Activated CD8-positive, alpha-beta memory T cell treated with anti-CD3 and anti-CD28 coated beads, Interleukin-2, amount 50 U/mL, for 1 hour (primary cell): ENCODE results near the gene OPTC.
"Not testable (repeated sequence)": the region's sequence is repeated elsewhere in the genome, so short reads cannot be mapped to it uniquely, and the experiment has no call there.

ENCODE experiments used
- DNase-seq: peaks from one replicate; pipeline ENCODE4 v3.0.0-alpha.2; 2020; ENCODE audit errors: extremely low read depth

OPTC gene

GRCh38 chr1:203465146-203465798, 28.7 kb upstream of the OPTC start:
- no peak for DNase-seq

- DNase-seq, result no peak
Measured at GRCh38 chr1:203465948-203466347, 28.0 kb upstream of the OPTC start.

GRCh38 chr1:203466906-203467549, 26.9 kb upstream of the OPTC start:
- DNase-seq, result not testable (repeated sequence)

- DNase-seq, result no peak
Measured at GRCh38 chr1:203467550-203467921, 26.4 kb upstream of the OPTC start.

DNA sequence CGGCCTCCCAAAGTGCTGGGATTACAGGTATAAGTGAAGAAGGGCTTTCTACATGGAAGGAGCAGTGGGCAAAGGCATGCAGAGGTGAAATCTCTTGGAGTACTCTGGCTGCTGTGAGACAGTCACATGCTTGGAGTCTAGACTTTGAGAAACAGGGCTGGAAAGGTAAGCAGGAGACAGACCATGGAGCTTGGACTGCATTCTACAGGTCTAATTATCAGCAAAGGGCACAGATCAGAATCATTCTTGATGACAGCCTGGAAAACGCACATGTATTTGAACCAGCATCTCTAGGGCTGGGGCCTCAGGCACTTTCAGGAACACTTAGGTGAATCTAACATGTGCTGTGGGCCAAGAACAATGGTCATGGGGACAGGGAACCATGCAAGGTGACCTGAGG, 25.6 kb upstream of the OPTC start:
- no peak for DNase-seq

DNA sequence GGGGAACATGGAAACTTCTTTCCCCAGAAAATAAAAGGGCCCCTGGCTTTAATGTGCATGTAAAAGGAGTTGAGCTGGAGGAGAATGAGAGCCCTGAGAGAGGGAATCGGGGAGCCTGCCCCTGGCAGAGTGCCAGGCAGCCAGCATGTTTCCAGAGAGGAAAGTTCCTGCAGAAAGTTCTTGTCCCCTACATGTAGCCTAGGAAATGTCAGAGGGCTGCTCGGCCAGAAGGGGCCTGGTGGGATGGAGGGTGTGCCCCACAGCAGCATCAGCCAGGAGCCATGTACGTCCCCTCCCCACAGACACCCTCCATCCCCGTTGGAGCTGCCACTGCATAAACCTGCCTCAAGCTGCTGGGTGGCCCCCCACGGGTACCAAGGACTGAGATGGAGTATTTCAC, 23.7 kb upstream of the OPTC start:
- no peak for DNase-seq

DNA sequence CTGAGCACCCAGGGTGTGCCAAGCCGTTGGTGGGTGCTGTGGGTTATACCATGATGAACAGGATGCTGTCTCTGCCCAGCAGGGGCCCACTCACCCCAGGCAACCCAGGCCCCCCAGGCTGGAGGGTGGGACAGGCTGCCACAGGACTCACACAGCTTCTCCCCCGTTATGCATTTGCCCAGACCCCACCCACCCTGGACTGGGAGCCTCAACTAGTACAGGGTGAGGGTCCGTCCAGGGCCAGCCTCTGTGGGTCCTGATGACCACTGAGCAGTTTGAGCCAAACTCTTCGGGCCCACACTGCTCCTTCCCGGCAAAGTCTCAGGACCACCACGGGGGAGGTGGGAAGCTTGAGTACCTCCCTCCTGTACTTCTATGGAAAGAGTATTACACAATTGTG, 22.1 kb upstream of the OPTC start:
- no peak for DNase-seq

- DNase-seq, result no peak
Measured at GRCh38 chr1:203473281-203473680, 20.7 kb upstream of the OPTC start.

GRCh38 chr1:203473781-203474305, 20.1 kb upstream of the OPTC start:
- no peak for DNase-seq

DNA sequence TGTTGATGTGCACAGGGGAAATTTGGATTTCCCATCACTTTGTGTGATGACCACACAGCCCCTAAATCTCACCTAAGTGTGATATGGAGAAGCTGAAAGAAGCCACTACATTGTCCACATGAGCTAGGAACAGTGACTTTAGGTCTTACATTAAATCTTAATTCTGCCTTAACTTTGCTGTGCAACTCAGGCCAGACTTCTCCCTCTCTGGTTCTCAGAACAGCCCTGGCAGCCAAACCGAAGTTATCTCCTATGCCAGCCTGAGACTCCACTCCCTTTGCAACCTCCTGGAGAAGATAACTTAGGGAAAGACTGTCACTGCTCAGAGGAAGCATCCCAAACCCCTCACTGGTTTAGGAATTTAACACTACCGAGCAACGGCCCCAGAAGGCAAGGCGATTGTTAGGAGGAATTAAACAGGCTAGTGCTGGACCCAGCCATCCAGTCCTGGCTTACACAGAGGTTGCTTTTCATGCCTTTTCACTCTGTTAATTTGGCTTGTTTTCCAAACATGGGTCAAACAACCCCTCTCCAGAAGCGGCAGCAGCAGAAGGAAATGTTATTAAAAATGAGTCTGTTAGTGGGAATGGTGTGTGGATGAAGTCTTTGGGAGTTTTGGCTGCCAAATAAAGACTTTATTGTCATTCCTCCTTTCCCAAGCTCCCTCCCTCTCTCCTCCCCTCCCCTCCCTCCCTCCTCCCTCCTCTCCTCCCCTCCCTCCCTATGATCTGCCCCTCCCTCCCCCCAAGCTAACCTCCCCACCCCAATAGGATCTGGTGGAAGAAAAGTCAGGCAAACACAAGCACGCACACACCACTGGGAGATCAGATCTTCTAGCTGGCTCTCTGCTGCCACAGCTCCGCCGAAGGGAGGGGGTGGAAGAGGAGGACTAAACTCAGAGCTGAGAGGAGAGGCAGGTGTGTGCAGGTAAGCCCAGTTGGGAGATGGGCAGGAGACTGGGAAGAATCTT, 18.7 kb upstream of the OPTC start, which contains the start of gene PRELP:
PRELP (plus strand) TSS at position 795 of the 970 bp plus-strand sequence. CDS start 7,379 bp downstream, outside the sequence.
- no peak for DNase-seq

DNA sequence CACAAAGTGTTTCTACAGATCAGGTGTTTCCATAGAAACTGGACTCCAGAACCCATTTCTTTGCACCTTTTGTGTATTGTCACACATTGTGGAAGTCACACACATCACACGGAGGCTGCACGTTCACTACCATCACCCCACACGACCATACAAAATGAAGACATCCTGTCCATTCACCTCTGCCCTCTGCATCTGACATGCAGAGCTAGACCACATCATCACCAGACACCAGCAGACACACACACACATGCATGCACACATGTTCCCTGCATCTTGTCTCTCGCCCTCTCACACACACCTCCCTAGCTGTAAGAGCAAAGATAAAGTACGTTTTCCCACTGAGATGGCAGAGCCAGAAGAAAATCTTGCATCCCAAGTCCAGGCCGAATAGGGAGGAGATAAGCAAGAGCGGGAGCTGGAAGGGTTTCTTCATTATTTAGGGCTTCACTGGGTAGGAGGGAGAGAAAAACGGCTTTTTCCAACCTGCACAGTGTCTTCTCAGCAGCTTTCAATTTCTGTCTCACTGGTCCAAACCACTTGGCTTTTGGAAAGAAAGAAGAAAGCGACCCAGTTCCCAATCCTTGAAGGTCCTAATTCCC, 17.6 kb upstream of the OPTC start:
- no peak for DNase-seq

- DNase-seq, result no peak
Measured at GRCh38 chr1:203477748-203478147, 16.2 kb upstream of the OPTC start.

GRCh38 chr1:203478231-203478630, 15.7 kb upstream of the OPTC start:
- no peak for DNase-seq

DNA sequence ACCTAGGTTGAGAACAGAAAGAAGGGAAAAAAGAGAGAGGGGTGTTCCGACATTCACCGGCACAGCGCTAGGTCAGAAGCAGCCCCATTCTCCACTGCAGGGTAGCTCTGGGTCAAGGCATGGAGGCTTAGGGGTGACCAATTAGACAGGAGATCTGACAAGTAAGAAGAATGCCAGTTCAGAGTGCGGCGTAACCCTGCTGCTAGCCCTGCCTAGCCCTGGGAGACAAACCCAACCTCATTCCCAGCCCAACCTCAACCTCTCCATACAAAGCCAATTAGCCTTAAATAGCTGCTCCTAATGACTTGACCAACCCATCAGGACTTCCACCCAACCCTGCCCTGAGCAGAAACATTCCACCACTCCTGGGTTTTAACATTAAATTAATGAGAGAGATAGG, 15.0 kb upstream of the OPTC start:
- no peak for DNase-seq

DNA sequence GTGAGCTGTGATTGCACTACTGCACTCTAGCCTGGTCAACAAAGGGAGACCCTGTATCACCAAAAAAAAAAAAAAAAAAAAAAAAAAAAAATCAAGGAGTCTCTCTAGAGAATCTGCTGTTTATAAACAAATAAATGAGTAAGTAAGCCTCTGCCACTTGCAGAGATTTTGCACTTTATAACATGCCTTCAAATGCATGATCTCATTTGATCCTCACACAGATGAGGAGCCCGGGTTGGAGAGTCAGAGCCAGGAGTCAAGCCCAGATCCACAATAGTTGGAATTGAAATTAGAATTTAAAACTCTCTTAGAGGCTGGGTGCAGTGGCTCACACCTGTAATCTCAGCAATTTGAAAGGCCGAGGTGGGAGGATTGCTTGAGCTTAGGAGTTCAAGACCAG, 14.3 kb upstream of the OPTC start:
- no peak for DNase-seq

DNA sequence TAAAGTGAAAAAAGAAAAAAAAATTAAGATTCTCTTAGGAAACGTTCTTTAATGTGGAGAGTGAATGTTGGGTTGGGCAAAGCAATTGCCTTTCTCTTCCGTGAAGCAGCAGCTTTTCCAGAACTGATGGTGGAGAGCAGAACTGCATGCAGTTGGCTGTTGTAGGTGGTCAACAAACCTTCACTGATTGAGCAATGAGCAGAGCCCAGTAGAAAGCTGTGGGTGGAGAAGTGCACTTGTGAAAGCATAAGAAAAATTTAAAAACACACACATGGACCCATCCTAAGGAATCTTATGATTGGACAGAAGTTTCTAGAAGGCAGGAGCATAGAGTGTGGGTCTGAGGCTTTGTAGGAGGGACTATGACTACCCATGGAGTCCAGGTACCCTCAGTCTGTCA, 13.9 kb upstream of the OPTC start:
- DNase-seq, result no peak

- no peak for DNase-seq
Measured at GRCh38 chr1:203480525-203481084, 13.3 kb upstream of the OPTC start.

DNA sequence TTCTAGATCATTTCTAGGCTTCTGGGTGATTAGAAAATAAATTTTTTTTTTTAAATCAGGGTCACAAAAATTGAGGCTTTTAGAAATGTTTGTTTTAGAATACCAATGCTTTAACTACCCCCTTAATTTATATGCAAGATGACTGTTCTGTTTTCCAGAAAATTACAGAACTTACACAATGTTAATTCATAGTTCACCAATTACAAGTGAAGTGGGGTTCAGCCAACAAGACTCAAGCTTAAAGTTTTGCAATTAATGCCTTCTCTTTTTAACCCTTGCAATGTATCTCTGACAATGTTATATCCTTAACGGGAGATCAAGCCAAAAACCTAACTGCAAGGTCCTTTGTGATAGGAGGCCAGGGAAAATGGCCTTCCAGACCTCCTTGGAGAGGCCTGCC, 12.8 kb upstream of the OPTC start:
- no peak for DNase-seq

- DNase-seq, result no peak
Measured at GRCh38 chr1:203486618-203487370, 7.2 kb upstream of the OPTC start.

- no peak for DNase-seq
Measured at GRCh38 chr1:203488539-203488938, 5.4 kb upstream of the OPTC start.

DNA sequence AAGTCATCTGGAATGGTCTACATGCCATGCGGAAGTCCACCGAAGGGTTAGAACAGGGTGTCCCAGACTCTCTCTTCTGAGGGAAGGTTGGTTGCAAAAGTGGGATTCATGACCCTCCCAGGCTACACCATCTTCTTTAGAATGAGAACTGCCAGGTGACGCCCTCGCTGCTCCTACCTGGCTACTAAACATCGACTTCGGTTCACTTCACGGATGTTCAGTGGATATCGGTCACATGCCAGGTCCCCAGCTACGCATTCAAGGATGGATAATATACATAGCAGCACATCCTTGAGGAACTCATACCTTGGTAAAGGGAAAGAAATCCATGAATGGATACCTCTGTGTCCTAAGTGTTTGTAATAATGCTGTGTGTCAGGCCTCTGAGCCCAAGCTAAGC, 3.3 kb upstream of the OPTC start:
- no peak for DNase-seq
